ENCODE measurements around the gene URI1. TPM values are rescaled to one million over a fixed set of nuclear protein-coding genes. Genes with fewer than 3 reads are reported as not detected.

URI1 gene
- total RNA-seq, 1 donor from 2014 or later: 43.7 TPM

DNA sequence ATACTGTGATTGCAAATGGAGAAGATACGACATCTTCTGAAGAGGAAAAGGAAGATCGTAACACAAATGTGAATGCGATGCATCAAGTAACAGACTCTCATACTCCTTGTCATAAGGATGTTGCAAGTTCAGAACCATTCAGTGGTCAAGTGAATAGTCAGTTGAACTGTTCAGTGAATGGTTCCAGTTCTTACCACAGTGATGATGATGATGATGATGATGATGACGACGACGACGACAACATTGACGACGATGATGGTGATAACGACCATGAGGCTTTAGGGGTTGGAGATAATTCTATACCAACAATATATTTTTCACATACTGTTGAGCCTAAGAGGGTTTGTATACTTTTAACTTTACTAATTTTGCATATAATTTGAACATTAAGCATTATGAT is 67.0 kb downstream of the URI1 start:
- Mint-ChIP-seq H3K4me3 (ENCODE audit: unreplicated experiment) (no peak overlapping the region), H3K9me3 (ENCODE audit: unreplicated experiment) (no peaks in the 10 kb centered on the region), H3K4me1 (ENCODE audit: low read depth, unreplicated experiment) (peaks cover 4% of the 10 kb centered on the region), H3K27ac (ENCODE audit: unreplicated experiment) (no peak overlapping the region), H3K27me3 (ENCODE audit: unreplicated experiment) (no peaks in the 10 kb centered on the region), H3K36me3 (ENCODE audit: unreplicated experiment) (no peaks in the 10 kb centered on the region)
- TF ChIP-seq, protein P1, sequence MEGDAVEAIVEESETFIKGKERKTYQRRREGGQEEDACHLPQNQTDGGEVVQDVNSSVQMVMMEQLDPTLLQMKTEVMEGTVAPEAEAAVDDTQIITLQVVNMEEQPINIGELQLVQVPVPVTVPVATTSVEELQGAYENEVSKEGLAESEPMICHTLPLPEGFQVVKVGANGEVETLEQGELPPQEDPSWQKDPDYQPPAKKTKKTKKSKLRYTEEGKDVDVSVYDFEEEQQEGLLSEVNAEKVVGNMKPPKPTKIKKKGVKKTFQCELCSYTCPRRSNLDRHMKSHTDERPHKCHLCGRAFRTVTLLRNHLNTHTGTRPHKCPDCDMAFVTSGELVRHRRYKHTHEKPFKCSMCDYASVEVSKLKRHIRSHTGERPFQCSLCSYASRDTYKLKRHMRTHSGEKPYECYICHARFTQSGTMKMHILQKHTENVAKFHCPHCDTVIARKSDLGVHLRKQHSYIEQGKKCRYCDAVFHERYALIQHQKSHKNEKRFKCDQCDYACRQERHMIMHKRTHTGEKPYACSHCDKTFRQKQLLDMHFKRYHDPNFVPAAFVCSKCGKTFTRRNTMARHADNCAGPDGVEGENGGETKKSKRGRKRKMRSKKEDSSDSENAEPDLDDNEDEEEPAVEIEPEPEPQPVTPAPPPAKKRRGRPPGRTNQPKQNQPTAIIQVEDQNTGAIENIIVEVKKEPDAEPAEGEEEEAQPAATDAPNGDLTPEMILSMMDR (IDR thresholded peaks at IDR 0.05; ENCODE audit: partially characterized antibody, unreplicated experiment): no peak
- no peak for DNase-seq

DNA sequence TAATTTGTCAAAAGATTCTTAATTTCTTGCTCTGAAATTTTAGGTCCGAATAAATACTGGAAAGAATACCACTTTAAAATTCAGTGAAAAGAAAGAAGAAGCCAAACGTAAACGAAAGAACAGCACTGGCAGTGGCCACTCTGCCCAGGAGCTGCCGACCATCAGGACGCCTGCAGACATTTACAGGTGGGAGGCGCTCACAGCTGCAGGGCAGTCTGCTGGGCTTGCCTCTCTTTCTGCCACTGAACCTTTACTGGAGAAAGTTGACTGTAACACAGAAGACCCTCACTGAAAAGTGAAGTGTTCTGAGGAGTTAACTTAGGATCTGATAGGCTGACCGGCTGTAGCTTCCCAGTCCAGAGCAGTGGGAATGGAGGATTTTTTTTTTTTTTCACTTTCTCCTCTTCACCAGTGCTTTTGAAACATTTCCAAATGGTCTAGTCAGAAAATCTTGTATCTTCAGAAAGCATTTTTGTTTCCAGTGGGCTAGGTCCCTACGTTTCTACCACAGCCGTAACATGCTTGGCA is 69.1 kb downstream of the URI1 start:
- DNase-seq: no peak
- TF ChIP-seq, protein P1 (IDR thresholded peaks at IDR 0.05; ENCODE audit: partially characterized antibody, unreplicated experiment): no peak
- Mint-ChIP-seq H3K9me3 (ENCODE audit: unreplicated experiment) (no peaks in the 10 kb centered on the region), H3K27me3 (ENCODE audit: unreplicated experiment) (no peaks in the 10 kb centered on the region), H3K36me3 (ENCODE audit: unreplicated experiment) (no peaks in the 10 kb centered on the region), H3K4me1 (ENCODE audit: low read depth, unreplicated experiment) (no peaks in the 10 kb centered on the region), H3K4me3 (ENCODE audit: unreplicated experiment) (no peak overlapping the region), H3K27ac (ENCODE audit: unreplicated experiment) (no peak overlapping the region)

DNA sequence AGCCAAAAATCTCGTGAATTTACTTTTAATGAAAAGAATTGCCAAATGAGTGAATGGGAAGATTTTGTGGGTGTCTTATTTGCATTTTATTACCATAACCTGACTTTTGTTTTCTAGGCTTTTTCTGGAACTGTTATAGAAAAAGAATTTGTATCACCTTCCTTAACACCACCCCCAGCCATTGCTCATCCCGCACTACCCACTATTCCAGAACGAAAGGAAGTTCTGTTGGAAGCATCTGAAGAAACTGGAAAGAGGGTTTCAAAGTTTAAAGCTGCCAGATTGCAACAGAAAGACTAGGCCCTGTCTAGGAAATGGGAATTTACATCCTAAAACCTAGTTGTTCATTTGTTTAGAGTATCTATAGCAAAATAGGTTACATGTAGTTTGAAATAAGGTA is 72.7 kb downstream of the URI1 start:
- Mint-ChIP-seq H3K36me3 (ENCODE audit: unreplicated experiment) (no peaks in the 10 kb centered on the region), H3K27me3 (ENCODE audit: unreplicated experiment) (no peaks in the 10 kb centered on the region), H3K27ac (ENCODE audit: unreplicated experiment) (no peak overlapping the region), H3K4me3 (ENCODE audit: unreplicated experiment) (no peak overlapping the region), H3K9me3 (ENCODE audit: unreplicated experiment) (no peaks in the 10 kb centered on the region), H3K4me1 (ENCODE audit: low read depth, unreplicated experiment) (no peaks in the 10 kb centered on the region)
- TF ChIP-seq, protein P1 (IDR thresholded peaks at IDR 0.05; ENCODE audit: partially characterized antibody, unreplicated experiment): no peak
- DNase-seq: no peak

DNA sequence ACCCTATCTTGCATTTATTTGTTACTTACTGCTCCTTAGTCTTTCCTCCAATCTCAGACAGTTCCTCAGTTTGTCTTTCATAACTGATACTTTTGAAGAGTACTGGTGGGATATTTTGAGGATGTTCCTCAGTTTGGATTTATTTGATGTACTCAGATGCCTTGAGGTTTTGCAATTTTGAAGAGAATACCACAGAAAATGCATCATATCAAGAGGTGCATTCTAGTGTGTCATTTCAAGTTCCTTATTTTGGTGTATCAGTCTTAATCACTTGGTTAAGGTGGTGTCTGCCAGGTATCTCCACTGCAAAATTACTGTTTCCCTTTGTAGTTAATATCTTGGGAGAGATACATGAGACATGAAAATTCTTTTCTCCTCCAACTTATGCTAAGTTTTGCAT is 75.1 kb downstream of the URI1 start:
- Mint-ChIP-seq H3K9me3 (ENCODE audit: unreplicated experiment) (no peaks in the 10 kb centered on the region), H3K36me3 (ENCODE audit: unreplicated experiment) (no peaks in the 10 kb centered on the region), H3K27ac (ENCODE audit: unreplicated experiment) (no peak overlapping the region), H3K4me3 (ENCODE audit: unreplicated experiment) (no peak overlapping the region), H3K4me1 (ENCODE audit: low read depth, unreplicated experiment) (no peaks in the 10 kb centered on the region), H3K27me3 (ENCODE audit: unreplicated experiment) (no peaks in the 10 kb centered on the region)
- no peak for DNase-seq
- TF ChIP-seq, protein P1 (IDR thresholded peaks at IDR 0.05; ENCODE audit: partially characterized antibody, unreplicated experiment): no peak

DNA sequence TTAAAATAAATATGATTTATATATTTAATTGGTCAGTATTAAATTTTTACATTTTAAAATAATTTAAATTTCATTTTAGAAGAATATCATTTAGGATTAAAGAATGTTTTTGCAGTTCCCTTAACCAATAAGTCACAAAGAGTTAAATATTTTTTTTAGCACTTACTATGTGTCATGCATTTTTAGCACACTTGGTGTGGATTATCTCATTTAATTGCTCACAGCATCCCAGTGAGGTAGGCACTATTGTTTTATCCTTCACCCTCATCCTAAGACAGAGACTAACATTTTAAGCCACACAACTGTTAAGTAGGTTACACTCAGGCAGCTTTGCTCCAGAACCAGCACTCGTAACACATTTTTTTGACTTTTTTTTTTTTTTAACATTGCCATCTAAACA is 78.2 kb downstream of the URI1 start:
- Mint-ChIP-seq H3K36me3 (ENCODE audit: unreplicated experiment) (peaks cover 7% of the 10 kb centered on the region), H3K27ac (ENCODE audit: unreplicated experiment) (no peak overlapping the region), H3K4me1 (ENCODE audit: low read depth, unreplicated experiment) (no peaks in the 10 kb centered on the region), H3K27me3 (ENCODE audit: unreplicated experiment) (no peaks in the 10 kb centered on the region), H3K4me3 (ENCODE audit: unreplicated experiment) (no peak overlapping the region), H3K9me3 (ENCODE audit: unreplicated experiment) (no peaks in the 10 kb centered on the region)
- TF ChIP-seq, protein P1 (IDR thresholded peaks at IDR 0.05; ENCODE audit: partially characterized antibody, unreplicated experiment): no peak
- DNase-seq: no peak
